Activated CD8-positive, alpha-beta T cell treated with anti-CD3 and anti-CD28 coated beads for 36 hours (primary cell): Measurements from ENCODE around the gene CRKL. TPM values are rescaled to one million over a fixed set of nuclear protein-coding genes. Genes with fewer than 3 reads are reported as not detected.

Experiments used
- ATAC-seq: fragments of 200-7000 bp; cut with Tn5 transposase; one replicate; pipeline ENCODE4 v1.10.0; 2021; ENCODE audit warnings: mild to moderate bottlenecking, moderate library complexity
- CTCF ChIA-PET: fragments of 350-600 bp; sonication (Branson Sonifier 250); formaldehyde crosslinking; loops from one replicate; lab custom pipeline; 2021; ENCODE audit warnings: antibody characterized with exemption; lab: Charles Lee
- POLR2A ChIA-PET: fragments of 350-600 bp; sonication (Branson Sonifier 250); formaldehyde crosslinking; loops from one replicate; lab custom pipeline; 2021; ENCODE audit warnings: antibody characterized with exemption; lab: Charles Lee
- DNase-seq: peaks from one replicate; pipeline ENCODE4 v3.0.0-alpha.2; 2020
- H3K27ac Mint-ChIP-seq: one replicate; pipeline ENCODE4 v1.8.0; 2021; ENCODE audit warnings: mild to moderate bottlenecking, mixed read lengths
- H3K27me3 Mint-ChIP-seq: one replicate; pipeline ENCODE4 v1.8.0; 2021; ENCODE audit warnings: mixed read lengths
- H3K36me3 Mint-ChIP-seq: one replicate; pipeline ENCODE4 v1.8.0; 2021; ENCODE audit warnings: low read depth, mixed read lengths
- H3K4me1 Mint-ChIP-seq: one replicate; pipeline ENCODE4 v1.8.0; 2021; ENCODE audit warnings: low read depth, mixed read lengths
- H3K4me3 Mint-ChIP-seq: one replicate; pipeline ENCODE4 v1.8.0; 2021; ENCODE audit warnings: mild to moderate bottlenecking, moderate library complexity, mixed read lengths
- H3K9me3 Mint-ChIP-seq: one replicate; pipeline ENCODE4 v1.8.0; 2021; ENCODE audit warnings: mixed read lengths
- intact Hi-C: fragments of 100-400 bp; cut with micrococcal nuclease; formaldehyde crosslinking; loops from one replicate; pipeline ENCODE4 v1.10.0; 2022
- total RNA-seq, 2 experiments: library from RNA; stranded (reverse); gene quantifications; one replicate each; pipeline ENCODE4 v1.2.3, GENCODE V29; 2021
- TF ChIP-seq, protein P1 (sequence below): fragments of 200-600 bp; IDR thresholded peaks from one replicate; pipeline ENCODE4 v1.8.0; 2022; ENCODE audit warnings: antibody characterized with exemption, mild to moderate bottlenecking

The CRKL gene
- total RNA-seq, 2 experiments from 2014 or later = 99.1 to 102 TPM

DNA sequence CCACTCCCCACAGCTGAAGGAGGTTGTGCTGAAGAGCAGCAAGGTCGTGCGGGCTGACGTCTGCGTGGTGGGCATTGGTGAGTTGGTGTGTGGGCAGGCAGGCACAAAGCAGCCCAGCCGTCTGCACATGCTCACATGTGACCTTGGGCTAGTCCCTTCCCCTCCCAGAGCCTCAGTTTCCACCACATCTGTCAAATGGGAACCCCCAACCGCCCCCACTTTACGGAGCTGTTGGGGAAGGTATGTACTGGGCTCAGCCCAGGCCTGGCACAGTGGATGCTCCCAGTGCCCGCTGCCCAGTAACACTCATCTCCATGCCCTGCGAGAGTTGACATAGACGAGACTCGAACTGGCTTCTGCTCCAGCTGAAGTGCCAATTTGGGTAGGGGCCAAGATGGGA, 59.8 kb downstream of the CRKL start:
- ATAC-seq = no peak
- Mint-ChIP-seq H3K27ac (no peak overlapping the region), H3K36me3 (no peaks in the 10 kb centered on the region), H3K4me3 (no peak overlapping the region), H3K27me3 (no peaks in the 10 kb centered on the region), H3K9me3 (peaks cover 4% of the 10 kb centered on the region), H3K4me1 (peaks cover 23% of the 10 kb centered on the region)
- DNase-seq = no peak
- TF ChIP-seq, protein P1, sequence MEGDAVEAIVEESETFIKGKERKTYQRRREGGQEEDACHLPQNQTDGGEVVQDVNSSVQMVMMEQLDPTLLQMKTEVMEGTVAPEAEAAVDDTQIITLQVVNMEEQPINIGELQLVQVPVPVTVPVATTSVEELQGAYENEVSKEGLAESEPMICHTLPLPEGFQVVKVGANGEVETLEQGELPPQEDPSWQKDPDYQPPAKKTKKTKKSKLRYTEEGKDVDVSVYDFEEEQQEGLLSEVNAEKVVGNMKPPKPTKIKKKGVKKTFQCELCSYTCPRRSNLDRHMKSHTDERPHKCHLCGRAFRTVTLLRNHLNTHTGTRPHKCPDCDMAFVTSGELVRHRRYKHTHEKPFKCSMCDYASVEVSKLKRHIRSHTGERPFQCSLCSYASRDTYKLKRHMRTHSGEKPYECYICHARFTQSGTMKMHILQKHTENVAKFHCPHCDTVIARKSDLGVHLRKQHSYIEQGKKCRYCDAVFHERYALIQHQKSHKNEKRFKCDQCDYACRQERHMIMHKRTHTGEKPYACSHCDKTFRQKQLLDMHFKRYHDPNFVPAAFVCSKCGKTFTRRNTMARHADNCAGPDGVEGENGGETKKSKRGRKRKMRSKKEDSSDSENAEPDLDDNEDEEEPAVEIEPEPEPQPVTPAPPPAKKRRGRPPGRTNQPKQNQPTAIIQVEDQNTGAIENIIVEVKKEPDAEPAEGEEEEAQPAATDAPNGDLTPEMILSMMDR = no peak
- intact Hi-C loops = loop anchor here (10.0 kb wide), 1 partner anchor 52 kb away; no protein-coding TSS in a partner anchor
- ChIA-PET POLR2A (no interaction called here), CTCF (interaction anchor here (1.3 kb wide), 1 partner anchor 91 kb away, joined by 4 read pairs; no protein-coding TSS in a partner anchor)

DNA sequence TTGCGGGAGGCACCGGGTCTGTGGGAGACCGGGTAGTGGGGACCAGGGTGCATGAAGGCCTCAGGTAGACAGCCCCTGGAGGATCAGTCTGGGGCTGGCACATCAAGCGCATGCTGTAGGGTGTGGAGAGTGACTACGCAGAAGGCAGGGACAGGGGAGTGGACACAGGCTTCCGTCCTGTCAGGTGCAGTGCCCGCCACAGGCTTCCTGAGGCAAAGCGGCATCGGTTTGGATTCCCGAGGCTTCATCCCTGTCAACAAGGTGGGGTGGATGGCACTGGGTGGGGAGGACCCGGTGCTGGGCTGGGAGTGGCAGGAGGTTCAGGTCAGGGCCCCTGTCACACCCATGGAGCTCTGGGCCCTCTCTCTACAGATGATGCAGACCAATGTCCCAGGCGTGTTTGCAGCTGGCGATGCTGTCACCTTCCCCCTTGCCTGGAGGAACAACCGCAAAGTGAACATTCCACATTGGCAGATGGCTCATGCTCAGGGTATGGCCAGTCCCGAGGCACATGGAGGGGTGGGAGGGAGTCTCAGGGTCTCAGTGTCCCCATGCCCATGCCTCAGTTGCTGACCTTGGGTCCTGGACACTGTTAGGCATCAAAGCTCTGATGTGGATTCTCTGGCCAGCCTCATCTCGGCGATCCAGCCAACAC, 60.4 kb downstream of the CRKL start:
- Mint-ChIP-seq H3K4me1 (peaks cover 24% of the 10 kb centered on the region), H3K9me3 (peaks cover 4% of the 10 kb centered on the region), H3K27me3 (no peaks in the 10 kb centered on the region), H3K27ac (no peak overlapping the region), H3K36me3 (no peaks in the 10 kb centered on the region), H3K4me3 (no peak overlapping the region)
- TF ChIP-seq, protein P1 = no peak
- ATAC-seq = no peak
- intact Hi-C loops = loop anchor here (10.0 kb wide), 1 partner anchor 53 kb away; no protein-coding TSS in a partner anchor
- DNase-seq = no peak
- ChIA-PET CTCF (interaction anchor here (0.8 kb wide), 1 partner anchor 16 kb away, joined by 3 read pairs; no protein-coding TSS in a partner anchor), POLR2A (no interaction called here)

DNA sequence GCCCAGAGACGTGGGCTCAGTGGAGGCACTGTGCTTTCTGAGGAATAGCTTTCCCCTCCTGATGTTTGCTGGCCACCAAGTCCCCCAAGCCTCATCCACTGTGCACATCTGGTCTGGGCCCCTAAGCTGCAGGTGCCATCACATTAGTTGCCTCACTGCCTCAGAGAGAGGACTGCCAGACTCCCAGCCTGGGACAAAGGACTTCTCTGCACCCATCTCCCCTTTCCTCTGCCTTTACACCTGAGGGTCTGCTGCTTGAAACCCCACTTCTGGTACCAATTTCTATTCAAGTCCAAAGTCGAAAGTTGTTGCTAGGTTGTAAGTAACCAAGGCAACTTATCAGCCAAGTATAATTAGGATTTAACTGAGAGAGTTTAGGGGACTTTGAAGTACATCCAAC, 61.2 kb downstream of the CRKL start:
- Mint-ChIP-seq H3K4me3 (no peak overlapping the region), H3K9me3 (peaks cover 4% of the 10 kb centered on the region), H3K27ac (no peak overlapping the region), H3K36me3 (no peaks in the 10 kb centered on the region), H3K27me3 (no peaks in the 10 kb centered on the region), H3K4me1 (peaks cover 31% of the 10 kb centered on the region)
- DNase-seq = no peak
- TF ChIP-seq, protein P1 = no peak
- intact Hi-C loops = loop anchor here (10.0 kb wide), 1 partner anchor 54 kb away; no protein-coding TSS in a partner anchor
- CTCF ChIA-PET = interaction anchor here (0.8 kb wide), 1 partner anchor 17 kb away, joined by 3 read pairs; no protein-coding TSS in a partner anchor
- no peak for ATAC-seq
- POLR2A ChIA-PET = interaction anchor here (5.2 kb wide), 1 partner anchor 23 kb away, joined by 51 read pairs; the partner anchor contains the start of gene THAP7

DNA sequence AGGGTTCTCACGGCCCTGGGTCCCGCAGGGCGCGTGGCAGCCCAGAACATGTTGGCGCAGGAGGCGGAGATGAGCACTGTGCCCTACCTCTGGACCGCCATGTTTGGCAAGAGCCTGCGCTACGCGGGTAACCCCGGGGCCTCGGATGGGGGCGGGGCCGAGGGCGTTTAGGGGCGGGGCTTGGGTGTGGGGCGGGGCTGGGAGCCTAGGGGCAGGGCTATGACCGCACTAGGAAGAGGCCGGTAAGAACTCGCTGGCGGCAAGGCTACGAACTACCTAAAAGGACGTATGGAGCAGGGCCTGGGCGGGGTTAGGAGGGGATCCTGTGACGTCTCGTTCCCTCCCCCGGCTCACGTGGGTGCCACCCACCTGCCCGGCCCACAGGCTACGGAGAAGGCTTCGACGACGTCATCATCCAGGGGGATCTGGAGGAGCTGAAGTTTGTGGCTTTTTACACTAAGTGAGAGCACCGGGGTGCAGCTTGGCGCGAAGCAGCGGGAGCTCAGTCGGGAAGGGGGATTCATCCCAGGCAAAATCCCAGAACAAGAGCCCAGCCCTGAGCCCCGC, 62.1 kb downstream of the CRKL start:
- H3K4me1 Mint-ChIP-seq = peaks cover 39% of the 10 kb centered on the region
- ChIA-PET POLR2A (interaction anchor here (5.2 kb wide), 1 partner anchor 22 kb away, joined by 51 read pairs; the partner anchor contains the start of gene THAP7), CTCF (interaction anchor here (0.6 to 4.2 kb wide), 3 partner anchors 18 to 62 kb away, joined by 3 to 13 read pairs (median 4); partner anchors contain the start of gene CRKL)
- TF ChIP-seq, protein P1 = no peak
- peaks cover 4% of the 10 kb centered on the region for H3K9me3 Mint-ChIP-seq
- peak; percentile 88 for ATAC-seq
- intact Hi-C loops = loop anchor here (10.0 kb wide), 1 partner anchor 55 kb away; no protein-coding TSS in a partner anchor
- peak overlapping the region; percentile 52 for H3K4me3 Mint-ChIP-seq
- peaks cover 6% of the 10 kb centered on the region for H3K36me3 Mint-ChIP-seq
- H3K27me3 Mint-ChIP-seq = no peaks in the 10 kb centered on the region
- H3K27ac Mint-ChIP-seq = peak overlapping the region; percentile 57
- DNase-seq = peak; percentile 85
